Measurements from ENCODE around the gene GDI2.

DNA sequence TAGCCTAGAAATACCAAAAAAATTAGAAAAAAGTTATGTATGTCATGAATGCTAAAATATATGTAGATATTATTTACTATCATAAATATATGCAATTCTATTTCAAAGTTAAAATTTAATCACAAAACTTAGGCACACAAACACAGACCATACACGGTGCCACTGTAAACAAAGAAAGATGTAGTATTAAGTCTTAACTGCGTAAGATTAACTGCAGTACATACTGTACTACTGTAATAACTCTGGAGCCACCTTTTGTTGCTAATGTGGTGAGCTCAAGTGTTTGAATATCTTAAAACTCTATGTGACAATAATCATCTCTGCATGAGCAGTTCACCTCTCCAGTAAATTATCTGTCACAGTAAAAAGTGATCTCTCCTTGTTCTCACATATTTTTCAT is 23.6 kb downstream of the GDI2 start:
- TF ChIP-seq, protein P1, sequence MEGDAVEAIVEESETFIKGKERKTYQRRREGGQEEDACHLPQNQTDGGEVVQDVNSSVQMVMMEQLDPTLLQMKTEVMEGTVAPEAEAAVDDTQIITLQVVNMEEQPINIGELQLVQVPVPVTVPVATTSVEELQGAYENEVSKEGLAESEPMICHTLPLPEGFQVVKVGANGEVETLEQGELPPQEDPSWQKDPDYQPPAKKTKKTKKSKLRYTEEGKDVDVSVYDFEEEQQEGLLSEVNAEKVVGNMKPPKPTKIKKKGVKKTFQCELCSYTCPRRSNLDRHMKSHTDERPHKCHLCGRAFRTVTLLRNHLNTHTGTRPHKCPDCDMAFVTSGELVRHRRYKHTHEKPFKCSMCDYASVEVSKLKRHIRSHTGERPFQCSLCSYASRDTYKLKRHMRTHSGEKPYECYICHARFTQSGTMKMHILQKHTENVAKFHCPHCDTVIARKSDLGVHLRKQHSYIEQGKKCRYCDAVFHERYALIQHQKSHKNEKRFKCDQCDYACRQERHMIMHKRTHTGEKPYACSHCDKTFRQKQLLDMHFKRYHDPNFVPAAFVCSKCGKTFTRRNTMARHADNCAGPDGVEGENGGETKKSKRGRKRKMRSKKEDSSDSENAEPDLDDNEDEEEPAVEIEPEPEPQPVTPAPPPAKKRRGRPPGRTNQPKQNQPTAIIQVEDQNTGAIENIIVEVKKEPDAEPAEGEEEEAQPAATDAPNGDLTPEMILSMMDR (IDR thresholded peaks at IDR 0.05 in 2 of 3, conservative IDR thresholded peaks at IDR 0.05 in 1 of 3; ENCODE audit: borderline replicate concordance in 1 of 3, insufficient read depth in 1 of 3, low read depth in 2 of 3, low read length in 2 of 3), result no peak
- TF ChIP-seq POLR2A (IDR thresholded peaks at IDR 0.05; ENCODE audit: borderline replicate concordance, extremely low read depth, insufficient read depth, insufficient read length) (no peak), ZNF274 (IDR thresholded peaks at IDR 0.05; ENCODE audit: low read depth, low read length) (no peak), EZH2 (IDR thresholded peaks at IDR 0.05) (no peak), POLR2AphosphoS5 (IDR thresholded peaks at IDR 0.05; ENCODE audit: low read depth, low read length) (no peak)
- TF ChIP-seq, protein P2, sequence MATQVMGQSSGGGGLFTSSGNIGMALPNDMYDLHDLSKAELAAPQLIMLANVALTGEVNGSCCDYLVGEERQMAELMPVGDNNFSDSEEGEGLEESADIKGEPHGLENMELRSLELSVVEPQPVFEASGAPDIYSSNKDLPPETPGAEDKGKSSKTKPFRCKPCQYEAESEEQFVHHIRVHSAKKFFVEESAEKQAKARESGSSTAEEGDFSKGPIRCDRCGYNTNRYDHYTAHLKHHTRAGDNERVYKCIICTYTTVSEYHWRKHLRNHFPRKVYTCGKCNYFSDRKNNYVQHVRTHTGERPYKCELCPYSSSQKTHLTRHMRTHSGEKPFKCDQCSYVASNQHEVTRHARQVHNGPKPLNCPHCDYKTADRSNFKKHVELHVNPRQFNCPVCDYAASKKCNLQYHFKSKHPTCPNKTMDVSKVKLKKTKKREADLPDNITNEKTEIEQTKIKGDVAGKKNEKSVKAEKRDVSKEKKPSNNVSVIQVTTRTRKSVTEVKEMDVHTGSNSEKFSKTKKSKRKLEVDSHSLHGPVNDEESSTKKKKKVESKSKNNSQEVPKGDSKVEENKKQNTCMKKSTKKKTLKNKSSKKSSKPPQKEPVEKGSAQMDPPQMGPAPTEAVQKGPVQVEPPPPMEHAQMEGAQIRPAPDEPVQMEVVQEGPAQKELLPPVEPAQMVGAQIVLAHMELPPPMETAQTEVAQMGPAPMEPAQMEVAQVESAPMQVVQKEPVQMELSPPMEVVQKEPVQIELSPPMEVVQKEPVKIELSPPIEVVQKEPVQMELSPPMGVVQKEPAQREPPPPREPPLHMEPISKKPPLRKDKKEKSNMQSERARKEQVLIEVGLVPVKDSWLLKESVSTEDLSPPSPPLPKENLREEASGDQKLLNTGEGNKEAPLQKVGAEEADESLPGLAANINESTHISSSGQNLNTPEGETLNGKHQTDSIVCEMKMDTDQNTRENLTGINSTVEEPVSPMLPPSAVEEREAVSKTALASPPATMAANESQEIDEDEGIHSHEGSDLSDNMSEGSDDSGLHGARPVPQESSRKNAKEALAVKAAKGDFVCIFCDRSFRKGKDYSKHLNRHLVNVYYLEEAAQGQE (IDR thresholded peaks at IDR 0.05; ENCODE audit: low read depth), result no peak
